Activated naive CD8-positive, alpha-beta T cell treated with anti-CD3 and anti-CD28 coated beads, Interleukin-2, amount 50 U/mL, for 24 hours (primary cell): ENCODE data around the gene PHRF1.

Source experiments
- ATAC-seq: fragments of 150-1000 bp; cut with Tn5 transposase; one replicate; pipeline ENCODE4 v1.10.0; 2021
- DNase-seq: peaks from one replicate; pipeline ENCODE4 v3.0.0; 2021
- H3K27ac Mint-ChIP-seq: one replicate; pipeline ENCODE4 v1.8.0; 2021; ENCODE audit warnings: mild to moderate bottlenecking, mixed read lengths
- H3K27me3 Mint-ChIP-seq: one replicate; pipeline ENCODE4 v1.8.0; 2021; ENCODE audit warnings: mixed read lengths
- H3K36me3 Mint-ChIP-seq: one replicate; pipeline ENCODE4 v1.8.0; 2021; ENCODE audit warnings: low read depth, mixed read lengths
- H3K4me1 Mint-ChIP-seq: one replicate; pipeline ENCODE4 v1.8.0; 2021; ENCODE audit warnings: mixed read lengths
- H3K4me3 Mint-ChIP-seq: one replicate; pipeline ENCODE4 v1.8.0; 2021; ENCODE audit warnings: mild to moderate bottlenecking, moderate library complexity, mixed read lengths
- H3K9me3 Mint-ChIP-seq: one replicate; pipeline ENCODE4 v1.8.0; 2021; ENCODE audit warnings: mixed read lengths

PHRF1 gene

GRCh38 chr11:587978-588380, 11.7 kb downstream of the PHRF1 start:
- Mint-ChIP-seq H3K36me3 (peaks cover 39% of the 10 kb centered on the region), H3K4me3 (peak overlapping the region; percentile 61), H3K9me3 (no peaks in the 10 kb centered on the region), H3K27me3 (no peaks in the 10 kb centered on the region), H3K4me1 (peaks cover 26% of the 10 kb centered on the region), H3K27ac (peak overlapping the region; percentile 92)
- DNase-seq (peak; percentile 65), ATAC-seq (peak; percentile 100)

- DNase-seq: no peak
- no peak for ATAC-seq
- H3K4me3 Mint-ChIP-seq: no peak overlapping the region
- peaks cover 29% of the 10 kb centered on the region for H3K4me1 Mint-ChIP-seq
- no peaks in the 10 kb centered on the region for H3K27me3 Mint-ChIP-seq
- no peak overlapping the region for H3K27ac Mint-ChIP-seq
- H3K36me3 Mint-ChIP-seq: peaks cover 41% of the 10 kb centered on the region
- no peaks in the 10 kb centered on the region for H3K9me3 Mint-ChIP-seq
Measured at GRCh38 chr11:589798-590197, 13.5 kb downstream of the PHRF1 start.

- Mint-ChIP-seq H3K9me3 (no peaks in the 10 kb centered on the region), H3K4me3 (no peak overlapping the region), H3K27ac (no peak overlapping the region), H3K36me3 (peaks cover 45% of the 10 kb centered on the region), H3K4me1 (peaks cover 29% of the 10 kb centered on the region), H3K27me3 (no peaks in the 10 kb centered on the region)
- DNase-seq (no peak), ATAC-seq (no peak)
Measured at GRCh38 chr11:590997-591396, 14.7 kb downstream of the PHRF1 start.

- DNase-seq: no peak
- no peaks in the 10 kb centered on the region for H3K9me3 Mint-ChIP-seq
- H3K27ac Mint-ChIP-seq: no peak overlapping the region
- no peak overlapping the region for H3K4me3 Mint-ChIP-seq
- ATAC-seq: no peak
- H3K27me3 Mint-ChIP-seq: no peaks in the 10 kb centered on the region
- H3K36me3 Mint-ChIP-seq: peaks cover 49% of the 10 kb centered on the region
- peaks cover 23% of the 10 kb centered on the region for H3K4me1 Mint-ChIP-seq
Measured at GRCh38 chr11:592501-592900, 16.2 kb downstream of the PHRF1 start.

GRCh38 chr11:592918-593317, 16.6 kb downstream of the PHRF1 start:
- ATAC-seq (no peak), DNase-seq (no peak)
- Mint-ChIP-seq H3K4me1 (peaks cover 19% of the 10 kb centered on the region), H3K9me3 (no peaks in the 10 kb centered on the region), H3K4me3 (no peak overlapping the region), H3K27me3 (no peaks in the 10 kb centered on the region), H3K36me3 (peaks cover 48% of the 10 kb centered on the region), H3K27ac (no peak overlapping the region)

GRCh38 chr11:593347-593746, 17.1 kb downstream of the PHRF1 start:
- no peak for ATAC-seq
- no peak for DNase-seq
- Mint-ChIP-seq H3K4me3 (no peak overlapping the region), H3K4me1 (peaks cover 14% of the 10 kb centered on the region), H3K27me3 (no peaks in the 10 kb centered on the region), H3K9me3 (no peaks in the 10 kb centered on the region), H3K27ac (no peak overlapping the region), H3K36me3 (peaks cover 44% of the 10 kb centered on the region)

GRCh38 chr11:595400-595799, 19.1 kb downstream of the PHRF1 start:
- Mint-ChIP-seq H3K27me3 (no peaks in the 10 kb centered on the region), H3K4me3 (no peak overlapping the region), H3K27ac (no peak overlapping the region), H3K9me3 (no peaks in the 10 kb centered on the region), H3K4me1 (peaks cover 10% of the 10 kb centered on the region), H3K36me3 (peaks cover 40% of the 10 kb centered on the region)
- no peak for DNase-seq
- ATAC-seq: no peak

GRCh38 chr11:596374-596773, 20.1 kb downstream of the PHRF1 start:
- ATAC-seq: peak; percentile 41
- H3K4me3 Mint-ChIP-seq: no peak overlapping the region
- no peak for DNase-seq
- H3K27ac Mint-ChIP-seq: peak overlapping the region; percentile 46
- peaks cover 10% of the 10 kb centered on the region for H3K4me1 Mint-ChIP-seq
- peaks cover 36% of the 10 kb centered on the region for H3K36me3 Mint-ChIP-seq
- no peaks in the 10 kb centered on the region for H3K27me3 Mint-ChIP-seq
- H3K9me3 Mint-ChIP-seq: no peaks in the 10 kb centered on the region

- no peaks in the 10 kb centered on the region for H3K27me3 Mint-ChIP-seq
- peaks cover 10% of the 10 kb centered on the region for H3K4me1 Mint-ChIP-seq
- no peak overlapping the region for H3K27ac Mint-ChIP-seq
- no peak overlapping the region for H3K4me3 Mint-ChIP-seq
- no peak for DNase-seq
- ATAC-seq: peak; percentile 23
- no peaks in the 10 kb centered on the region for H3K9me3 Mint-ChIP-seq
- peaks cover 40% of the 10 kb centered on the region for H3K36me3 Mint-ChIP-seq
Measured at GRCh38 chr11:597166-597725, 21.0 kb downstream of the PHRF1 start.

- no peak for ATAC-seq
- Mint-ChIP-seq H3K4me1 (peaks cover 10% of the 10 kb centered on the region), H3K9me3 (no peaks in the 10 kb centered on the region), H3K4me3 (no peak overlapping the region), H3K27ac (no peak overlapping the region), H3K27me3 (no peaks in the 10 kb centered on the region), H3K36me3 (peaks cover 39% of the 10 kb centered on the region)
- DNase-seq: no peak
Measured at GRCh38 chr11:598005-598680, 21.9 kb downstream of the PHRF1 start.

GRCh38 chr11:601573-602245, 25.4 kb downstream of the PHRF1 start:
- peaks cover 40% of the 10 kb centered on the region for H3K36me3 Mint-ChIP-seq

GRCh38 chr11:603154-603553, 26.9 kb downstream of the PHRF1 start:
- Mint-ChIP-seq H3K36me3 (peaks cover 37% of the 10 kb centered on the region), H3K27me3 (no peaks in the 10 kb centered on the region), H3K4me3 (no peak overlapping the region), H3K9me3 (no peaks in the 10 kb centered on the region), H3K4me1 (peaks cover 4% of the 10 kb centered on the region), H3K27ac (no peak overlapping the region)
- ATAC-seq: no peak
- no peak for DNase-seq

More at GRCh38 chr11:601573-602245, 25.4 kb downstream of the PHRF1 start:
- H3K27me3 Mint-ChIP-seq: no peaks in the 10 kb centered on the region
- DNase-seq: no peak
- H3K27ac Mint-ChIP-seq: no peak overlapping the region
- H3K4me1 Mint-ChIP-seq: peaks cover 4% of the 10 kb centered on the region
- ATAC-seq: no peak
- no peaks in the 10 kb centered on the region for H3K9me3 Mint-ChIP-seq
- H3K4me3 Mint-ChIP-seq: no peak overlapping the region

GRCh38 chr11:605286-606129, 29.2 kb downstream of the PHRF1 start:
- ATAC-seq (no peak), DNase-seq (no peak)
- Mint-ChIP-seq H3K36me3 (peaks cover 31% of the 10 kb centered on the region), H3K9me3 (no peaks in the 10 kb centered on the region), H3K4me1 (peaks cover 4% of the 10 kb centered on the region), H3K27me3 (no peaks in the 10 kb centered on the region), H3K27ac (no peak overlapping the region), H3K4me3 (no peak overlapping the region)

- Mint-ChIP-seq H3K4me3 (no peak overlapping the region), H3K27me3 (no peaks in the 10 kb centered on the region), H3K4me1 (peaks cover 4% of the 10 kb centered on the region), H3K27ac (peak overlapping the region; percentile 18), H3K9me3 (no peaks in the 10 kb centered on the region), H3K36me3 (peaks cover 32% of the 10 kb centered on the region)
- no peak for DNase-seq
- ATAC-seq: no peak
Measured at GRCh38 chr11:606245-606644, 30.0 kb downstream of the PHRF1 start.
